B cell (primary cell): ENCODE data around the gene TTLL5. TPM values are rescaled to one million over a fixed set of nuclear protein-coding genes. Genes with fewer than 3 reads are reported as not detected.

Source experiments
- ATAC-seq: fragments of 200-7000 bp; cut with Tn5 transposase; one replicate; pipeline ENCODE4 v1.10.0; 2021; ENCODE audit warnings: low read depth, mild to moderate bottlenecking, moderate number of reproducible peaks, moderate library complexity
- CTCF ChIA-PET: fragments of 350-600 bp; sonication (Branson Sonifier 250); formaldehyde crosslinking; loops from one replicate; lab custom pipeline; 2021; ENCODE audit warnings: antibody characterized with exemption, inconsistent platforms; lab: Charles Lee
- POLR2A ChIA-PET: fragments of 350-600 bp; sonication (Branson Sonifier 250); formaldehyde crosslinking; loops from one replicate; lab custom pipeline; 2021; ENCODE audit warnings: antibody characterized with exemption; lab: Charles Lee
- DNase-seq: peaks from one replicate; pipeline ENCODE4 v3.0.0; 2013
- H2AFZ ChIP-seq: 2 replicates; pipeline ENCODE4 v1.6.1; 2012; ENCODE audit warnings: mild to moderate bottlenecking, low read depth, low read length; ENCODE audit not compliant: insufficient read depth, poor library complexity, severe bottlenecking
- H3K27ac ChIP-seq, 2 donors: 1 replicate in 1 of 2; 2 replicates in 1 of 2; pipeline ENCODE4 v1.5.1; 2012 to 2013; ENCODE audit warnings: low read length in 2 of 2, mild to moderate bottlenecking in 2 of 2, moderate library complexity in 1 of 2
- H3K27me3 ChIP-seq, 4 experiments: fragments of 200-600 bp in 1 of 4; sonication (generic) in 1 of 4; replicated peaks in 1 of 4; 1 replicate in 2 of 4; 2 replicates in 2 of 4; pipeline versions ENCODE4 v1.6.1 to v1.7.0; 2013 to 2016; ENCODE audit warnings: low read length in 3 of 4, mild to moderate bottlenecking in 2 of 4, mixed read lengths in 1 of 4, moderate library complexity in 1 of 4; ENCODE audit not compliant: insufficient read depth in 4 of 4, control insufficient read depth in 3 of 4; ENCODE audit errors: control extremely low read depth in 1 of 4
- H3K36me3 ChIP-seq, 2 experiments: replicated peaks in 1 of 2; 1 replicate in 1 of 2; 2 replicates in 1 of 2; pipeline versions ENCODE4 v1.6.1 to v1.7.1; 2013; ENCODE audit warnings: low read length in 1 of 2; ENCODE audit not compliant: insufficient read depth in 2 of 2, control insufficient read depth in 1 of 2; ENCODE audit errors: control extremely low read depth in 1 of 2, extremely low read depth in 1 of 2
- H3K4me1 ChIP-seq, 2 donors: fragments of 200-600 bp in 1 of 2; sonication (generic) in 1 of 2; 1 replicate in 1 of 2; 2 replicates in 1 of 2; pipeline versions ENCODE4 v1.5.1 to v1.6.1; 2013 to 2017; ENCODE audit warnings: low read length in 2 of 2; ENCODE audit not compliant: control insufficient read depth in 2 of 2, insufficient read depth in 2 of 2
- H3K4me2 ChIP-seq: replicated peaks from 2 replicates; pipeline ENCODE3; 2012; ENCODE audit warnings: mild to moderate bottlenecking, low read depth, low read length; ENCODE audit not compliant: poor library complexity, severe bottlenecking
- H3K4me3 ChIP-seq, 5 experiments: fragments of 200-600 bp in 1 of 5; sonication (generic) in 1 of 5; 1 replicate in 3 of 5; 2 replicates in 2 of 5; pipeline versions ENCODE4 v1.5.1 to v1.7.0; 2011 to 2016; ENCODE audit warnings: low read length in 4 of 5, mild to moderate bottlenecking in 4 of 5, low read depth in 2 of 5, control low read depth in 1 of 5, moderate library complexity in 1 of 5; ENCODE audit not compliant: insufficient read depth in 1 of 5; ENCODE audit errors: control extremely low read depth in 1 of 5, extremely low read depth in 1 of 5
- H3K79me2 ChIP-seq: fragments of 200-600 bp; sonication (generic); one replicate; pipeline ENCODE4 v1.6.0; 2016; ENCODE audit warnings: low read length; ENCODE audit not compliant: control insufficient read depth, insufficient read depth
- H3K9ac ChIP-seq: fragments of 200-600 bp; sonication (generic); 2 replicates; pipeline ENCODE4 v1.6.1; 2017; ENCODE audit warnings: mild to moderate bottlenecking, low read length, moderate library complexity
- H3K9me3 ChIP-seq, 3 donors: one replicate each; pipeline versions ENCODE4 v1.6.1 to v1.7.1; 2013; ENCODE audit warnings: low read length in 2 of 3; ENCODE audit not compliant: control insufficient read depth in 2 of 3, insufficient read depth in 1 of 3; ENCODE audit errors: control extremely low read depth in 1 of 3
- H4K20me1 ChIP-seq: 2 replicates; pipeline ENCODE4 v1.6.0; 2012; ENCODE audit warnings: mild to moderate bottlenecking, low read length; ENCODE audit not compliant: insufficient read depth, control insufficient read depth, poor library complexity, severe bottlenecking
- H3K27ac Mint-ChIP-seq: one replicate; pipeline ENCODE4 v1.8.0; 2021; ENCODE audit warnings: mixed read lengths
- H3K27me3 Mint-ChIP-seq: one replicate; pipeline ENCODE4 v1.8.0; 2021; ENCODE audit warnings: mixed read lengths
- H3K4me1 Mint-ChIP-seq: one replicate; pipeline ENCODE4 v1.8.0; 2021; ENCODE audit warnings: mixed read lengths
- H3K4me3 Mint-ChIP-seq: one replicate; pipeline ENCODE4 v1.8.0; 2021; ENCODE audit warnings: mixed read lengths
- H3K9me3 Mint-ChIP-seq: one replicate; pipeline ENCODE4 v1.8.0; 2022; ENCODE audit warnings: mixed read lengths; ENCODE audit not compliant: insufficient read depth
- EZH2 ChIP-seq: IDR thresholded peaks from 2 replicates; pipeline ENCODE4 v1.6.1; 2012; ENCODE audit warnings: borderline replicate concordance, low read depth, mild to moderate bottlenecking, moderate library complexity, low read length; ENCODE audit not compliant: insufficient read depth, poor library complexity, severe bottlenecking
- WGBS: methylation state at CpG from one replicate; pipeline ENCODE4 v1.1.5; 2013; ENCODE audit warnings: missing lambda C conversion rate; ENCODE audit not compliant: insufficient coverage; 5-methylcytosine and 5-hydroxymethylcytosine counted together
- intact Hi-C: fragments of 100-400 bp; cut with micrococcal nuclease; formaldehyde crosslinking; loops from one replicate; pipeline ENCODE4 v1.10.0; 2022
- polyA plus RNA-seq: library from polyadenylated mRNA; depleted of rRNA; stranded (reverse); fragments of >200 nt; gene quantifications from 2 replicates; pipeline ENCODE4 v1.2.3, GENCODE V29; 2012
- total RNA-seq, 2 donors: library from RNA; stranded (reverse); fragments of 120-200 nt in 1 of 2; gene quantifications; 1 replicate in 1 of 2; 2 replicates in 1 of 2; pipeline versions ENCODE4 v1.2.3 to v1.2.4, GENCODE V29; 2013 to 2022
- TF ChIP-seq, protein P1 (sequence below): fragments of 200-600 bp; IDR thresholded peaks from one replicate; pipeline ENCODE4 v1.8.0; 2022; ENCODE audit warnings: antibody characterized with exemption, mild to moderate bottlenecking

The TTLL5 gene
- total and polyA plus RNA-seq, 2 donors (not counting 1 experiment from before 2014, with no cell fraction given): 10.9 to 50.9 TPM

DNA sequence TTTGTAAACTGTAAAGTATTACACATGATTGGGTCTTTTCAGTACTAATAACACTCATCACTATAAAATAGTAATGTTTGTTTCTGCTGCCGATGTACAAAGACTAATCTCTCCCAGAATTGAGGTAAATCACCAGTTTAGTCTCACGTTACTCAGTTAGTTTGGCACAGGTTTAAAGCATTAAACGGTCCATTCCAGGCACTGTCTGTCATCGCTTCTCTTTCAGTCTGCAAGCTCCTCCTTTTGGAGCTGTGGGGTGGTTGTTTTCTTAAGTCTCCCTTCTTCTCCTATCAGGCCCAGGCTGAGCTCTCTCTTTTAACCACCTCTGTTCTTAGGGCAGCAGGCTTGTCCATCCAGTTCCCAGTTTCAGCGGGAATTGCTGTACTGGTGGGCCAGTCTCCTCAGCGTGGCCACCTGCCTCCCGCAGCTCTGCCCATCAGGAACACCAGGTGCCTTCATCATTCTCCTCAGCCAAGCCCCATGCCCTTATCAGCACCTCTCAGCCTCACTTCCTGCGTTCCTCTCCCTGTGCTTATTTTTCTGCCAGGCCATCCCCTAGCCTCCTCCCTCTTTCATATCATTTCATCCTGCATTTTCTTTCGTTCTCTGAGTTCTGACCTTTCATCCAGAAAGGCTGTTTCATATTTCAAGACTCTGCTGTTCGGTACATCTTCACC lies 171.7 kb downstream of the TTLL5 start:
- no peaks in the 10 kb centered on the region for H3K9me3 ChIP-seq
- Mint-ChIP-seq H3K27me3 (no peaks in the 10 kb centered on the region), H3K27ac (no peak overlapping the region), H3K9me3 (no peaks in the 10 kb centered on the region), H3K4me3 (no peak overlapping the region), H3K4me1 (no peaks in the 10 kb centered on the region)
- no peaks in the 10 kb centered on the region for H3K79me2 ChIP-seq
- POLR2A ChIA-PET: no interaction called here
- DNase-seq (no peak), ATAC-seq (no peak)
- TF ChIP-seq, protein P1, sequence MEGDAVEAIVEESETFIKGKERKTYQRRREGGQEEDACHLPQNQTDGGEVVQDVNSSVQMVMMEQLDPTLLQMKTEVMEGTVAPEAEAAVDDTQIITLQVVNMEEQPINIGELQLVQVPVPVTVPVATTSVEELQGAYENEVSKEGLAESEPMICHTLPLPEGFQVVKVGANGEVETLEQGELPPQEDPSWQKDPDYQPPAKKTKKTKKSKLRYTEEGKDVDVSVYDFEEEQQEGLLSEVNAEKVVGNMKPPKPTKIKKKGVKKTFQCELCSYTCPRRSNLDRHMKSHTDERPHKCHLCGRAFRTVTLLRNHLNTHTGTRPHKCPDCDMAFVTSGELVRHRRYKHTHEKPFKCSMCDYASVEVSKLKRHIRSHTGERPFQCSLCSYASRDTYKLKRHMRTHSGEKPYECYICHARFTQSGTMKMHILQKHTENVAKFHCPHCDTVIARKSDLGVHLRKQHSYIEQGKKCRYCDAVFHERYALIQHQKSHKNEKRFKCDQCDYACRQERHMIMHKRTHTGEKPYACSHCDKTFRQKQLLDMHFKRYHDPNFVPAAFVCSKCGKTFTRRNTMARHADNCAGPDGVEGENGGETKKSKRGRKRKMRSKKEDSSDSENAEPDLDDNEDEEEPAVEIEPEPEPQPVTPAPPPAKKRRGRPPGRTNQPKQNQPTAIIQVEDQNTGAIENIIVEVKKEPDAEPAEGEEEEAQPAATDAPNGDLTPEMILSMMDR: no peak
- no peak for TF ChIP-seq EZH2
- WGBS: 78% methylated on average over 7 of the region's 10 CpGs
- no peaks in the 10 kb centered on the region for H4K20me1 ChIP-seq
- no peaks in the 10 kb centered on the region for H3K36me3 ChIP-seq
- CTCF ChIA-PET: interaction anchor here (1.3 kb wide), 1 partner anchor 73 kb away, joined by 3 read pairs; no protein-coding TSS in a partner anchor
- no peak overlapping the region for H2AFZ ChIP-seq
- intact Hi-C loops: no loop called here
- no peaks in the 10 kb centered on the region for H3K4me1 ChIP-seq
- H3K27ac ChIP-seq: no peak overlapping the region
- H3K4me2 ChIP-seq: no peak overlapping the region
- no peak overlapping the region for H3K9ac ChIP-seq
- no peak overlapping the region for H3K4me3 ChIP-seq
- no peaks in the 10 kb centered on the region for H3K27me3 ChIP-seq

DNA sequence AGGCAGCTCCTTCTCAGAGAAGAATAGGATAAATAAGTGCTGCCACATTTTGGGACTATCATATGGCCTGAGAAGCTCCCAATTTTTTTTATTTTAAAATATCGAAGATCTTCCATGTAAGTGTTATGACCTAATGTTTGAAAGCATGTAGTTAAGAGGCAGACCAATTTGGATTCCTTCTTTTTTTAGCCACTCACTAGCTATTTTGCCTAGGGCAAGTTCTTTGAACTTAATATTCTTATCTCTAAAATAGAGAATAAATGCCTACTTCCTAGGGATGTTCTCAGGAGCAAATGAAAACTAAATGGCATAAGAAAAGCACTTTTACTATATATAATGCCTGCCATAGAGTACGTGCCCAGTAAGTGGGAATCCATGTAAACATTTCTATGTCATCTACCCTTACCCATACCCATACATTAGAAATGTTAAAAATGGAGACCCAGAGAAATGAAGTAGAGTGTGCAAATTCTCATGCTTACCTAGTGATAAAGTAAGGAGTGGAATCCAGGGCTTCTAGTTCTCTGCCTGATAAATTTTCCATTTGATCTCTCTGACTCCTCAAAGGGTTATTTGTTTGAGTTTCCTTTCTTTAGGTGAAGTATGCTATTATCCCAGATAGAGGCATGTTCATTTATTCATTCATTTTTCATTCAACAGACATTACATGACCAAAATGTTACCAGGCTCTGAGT lies 172.4 kb downstream of the TTLL5 start:
- POLR2A ChIA-PET: no interaction called here
- WGBS: no CpG with 5 or more reads among the region's 2 CpGs

More for the DNA sequence above, 172.4 kb downstream of the TTLL5 start:
- no peaks in the 10 kb centered on the region for H3K4me1 ChIP-seq
- Mint-ChIP-seq H3K27me3 (no peaks in the 10 kb centered on the region), H3K27ac (no peak overlapping the region), H3K4me1 (no peaks in the 10 kb centered on the region), H3K4me3 (no peak overlapping the region), H3K9me3 (no peaks in the 10 kb centered on the region)
- H3K4me2 ChIP-seq: no peak overlapping the region
- CTCF ChIA-PET: no interaction called here
- no peak for TF ChIP-seq EZH2
- TF ChIP-seq, protein P1: no peak
- H3K36me3 ChIP-seq: no peaks in the 10 kb centered on the region
- no peak for DNase-seq
- H3K27ac ChIP-seq: no peak overlapping the region
- peaks cover 0 to under 1% (median 0%) of the 10 kb centered on the region in 3 donors for H3K9me3 ChIP-seq
- H4K20me1 ChIP-seq: no peaks in the 10 kb centered on the region
- intact Hi-C loops: no loop called here
- no peak for ATAC-seq
- H3K79me2 ChIP-seq: no peaks in the 10 kb centered on the region
- H3K9ac ChIP-seq: no peak overlapping the region
- H3K4me3 ChIP-seq: no peak overlapping the region
- H2AFZ ChIP-seq: no peak overlapping the region
- no peaks in the 10 kb centered on the region for H3K27me3 ChIP-seq
